Effector memory CD8-positive, alpha-beta T cell (primary cell): ENCODE results near the gene ADAM23.

ENCODE experiments used
- ATAC-seq: fragments of 150-1000 bp; cut with Tn5 transposase; replicated peaks from 2 replicates; pipeline ENCODE4 v1.10.0; 2021; ENCODE audit warnings: mild to moderate bottlenecking, moderate library complexity
- DNase-seq, 3 experiments: peaks; one replicate each; pipeline ENCODE4 v3.0.0; 2021
- H3K27ac Mint-ChIP-seq, 2 donors: one replicate each; pipeline ENCODE4 v1.8.0; 2022; ENCODE audit warnings: mild to moderate bottlenecking in 2 of 2, mixed read lengths in 2 of 2, moderate library complexity in 2 of 2
- H3K27me3 Mint-ChIP-seq, 2 donors: one replicate each; pipeline ENCODE4 v1.8.0; 2022; ENCODE audit warnings: mixed read lengths in 2 of 2
- H3K36me3 Mint-ChIP-seq: one replicate; pipeline ENCODE4 v1.8.0; 2022; ENCODE audit warnings: mild to moderate bottlenecking, moderate library complexity, mixed read lengths; ENCODE audit not compliant: insufficient read depth
- H3K4me1 Mint-ChIP-seq, 2 donors: one replicate each; pipeline ENCODE4 v1.8.0; 2022; ENCODE audit warnings: low read depth in 2 of 2, mixed read lengths in 2 of 2
- H3K4me3 Mint-ChIP-seq, 2 donors: one replicate each; pipeline ENCODE4 v1.8.0; 2022; ENCODE audit warnings: mild to moderate bottlenecking in 2 of 2, mixed read lengths in 2 of 2, moderate library complexity in 2 of 2
- H3K9me3 Mint-ChIP-seq, 2 donors: one replicate each; pipeline ENCODE4 v1.8.0; 2022; ENCODE audit warnings: mixed read lengths in 2 of 2

ADAM23 gene

GRCh38 chr2:206456078-206456754 lies 12.9 kb downstream of the ADAM23 start:
- DNase-seq = no peak
- H3K9me3 Mint-ChIP-seq = no peaks in the 10 kb centered on the region
- no peaks in the 10 kb centered on the region for H3K4me1 Mint-ChIP-seq
- ATAC-seq = no peak
- H3K4me3 Mint-ChIP-seq = no peak overlapping the region
- no peak overlapping the region for H3K27ac Mint-ChIP-seq
- H3K27me3 Mint-ChIP-seq = peaks cover 7 to 8% of the 10 kb centered on the region in 2 donors
- H3K36me3 Mint-ChIP-seq = no peaks in the 10 kb centered on the region

GRCh38 chr2:206457188-206457634 lies 13.9 kb downstream of the ADAM23 start:
- no peak for ATAC-seq
- H3K36me3 Mint-ChIP-seq = no peaks in the 10 kb centered on the region
- no peak overlapping the region for H3K4me3 Mint-ChIP-seq
- H3K4me1 Mint-ChIP-seq = no peaks in the 10 kb centered on the region
- H3K9me3 Mint-ChIP-seq = peaks cover 0 to 1% of the 10 kb centered on the region in 2 donors
- DNase-seq = no peak
- peaks cover 8 to 14% of the 10 kb centered on the region in 2 donors for H3K27me3 Mint-ChIP-seq
- no peak overlapping the region for H3K27ac Mint-ChIP-seq

- Mint-ChIP-seq H3K4me3 (no peak overlapping the region), H3K27me3 (peaks cover 13 to 16% of the 10 kb centered on the region in 2 donors), H3K4me1 (no peaks in the 10 kb centered on the region), H3K27ac (no peak overlapping the region), H3K36me3 (no peaks in the 10 kb centered on the region), H3K9me3 (peaks cover 1 to 8% of the 10 kb centered on the region in 2 donors)
- no peak for DNase-seq
- ATAC-seq = no peak
Observed at GRCh38 chr2:206462240-206462854, 19.0 kb downstream of the ADAM23 start.

GRCh38 chr2:206463685-206464084 lies 20.4 kb downstream of the ADAM23 start:
- Mint-ChIP-seq H3K4me3 (no peak overlapping the region), H3K27me3 (peaks cover 13 to 22% of the 10 kb centered on the region in 2 donors), H3K36me3 (no peaks in the 10 kb centered on the region), H3K4me1 (no peaks in the 10 kb centered on the region), H3K9me3 (peaks cover 7 to 8% of the 10 kb centered on the region in 2 donors), H3K27ac (no peak overlapping the region)
- ATAC-seq = no peak
- DNase-seq = no peak

GRCh38 chr2:206464597-206464996 lies 21.3 kb downstream of the ADAM23 start:
- DNase-seq (no peak), ATAC-seq (no peak)
- no peak overlapping the region for H3K4me3 Mint-ChIP-seq
- H3K27ac Mint-ChIP-seq = no peak overlapping the region
- H3K27me3 Mint-ChIP-seq = peaks cover 13 to 22% of the 10 kb centered on the region in 2 donors
- H3K9me3 Mint-ChIP-seq = peaks cover 7 to 8% of the 10 kb centered on the region in 2 donors
- no peaks in the 10 kb centered on the region for H3K36me3 Mint-ChIP-seq
- no peaks in the 10 kb centered on the region for H3K4me1 Mint-ChIP-seq

GRCh38 chr2:206471524-206472062 lies 28.3 kb downstream of the ADAM23 start:
- peaks cover 0 to 6% of the 10 kb centered on the region in 2 donors for H3K27me3 Mint-ChIP-seq
- no peak overlapping the region for H3K4me3 Mint-ChIP-seq
- no peaks in the 10 kb centered on the region for H3K36me3 Mint-ChIP-seq
- H3K4me1 Mint-ChIP-seq = no peaks in the 10 kb centered on the region
- ATAC-seq (no peak), DNase-seq (no peak)
- H3K27ac Mint-ChIP-seq = no peak overlapping the region
- peaks cover 0 to 6% of the 10 kb centered on the region in 2 donors for H3K9me3 Mint-ChIP-seq

- Mint-ChIP-seq H3K9me3 (peaks cover 0 to 6% of the 10 kb centered on the region in 2 donors), H3K27me3 (peaks cover 0 to 6% of the 10 kb centered on the region in 2 donors), H3K4me3 (no peak overlapping the region), H3K27ac (no peak overlapping the region), H3K4me1 (no peaks in the 10 kb centered on the region), H3K36me3 (no peaks in the 10 kb centered on the region)
- DNase-seq = no peak
- no peak for ATAC-seq
Observed at GRCh38 chr2:206472094-206472493, 28.8 kb downstream of the ADAM23 start.

- ATAC-seq = no peak
Observed at GRCh38 chr2:206474099-206474498, 30.8 kb downstream of the ADAM23 start.

GRCh38 chr2:206477296-206477695 lies 34.0 kb downstream of the ADAM23 start:
- no peak for DNase-seq
- peaks cover 5 to 9% of the 10 kb centered on the region in 2 donors for H3K27me3 Mint-ChIP-seq
- H3K4me1 Mint-ChIP-seq = no peaks in the 10 kb centered on the region
- no peak overlapping the region for H3K27ac Mint-ChIP-seq
- no peak overlapping the region for H3K4me3 Mint-ChIP-seq
- H3K36me3 Mint-ChIP-seq = no peaks in the 10 kb centered on the region
- no peak for ATAC-seq
- H3K9me3 Mint-ChIP-seq = no peaks in the 10 kb centered on the region

More at GRCh38 chr2:206474099-206474498, 30.8 kb downstream of the ADAM23 start:
- H3K9me3 Mint-ChIP-seq = no peaks in the 10 kb centered on the region
- no peaks in the 10 kb centered on the region for H3K4me1 Mint-ChIP-seq
- H3K27ac Mint-ChIP-seq = no peak overlapping the region
- no peaks in the 10 kb centered on the region for H3K36me3 Mint-ChIP-seq
- DNase-seq = no peak
- no peaks in the 10 kb centered on the region for H3K27me3 Mint-ChIP-seq
- no peak overlapping the region for H3K4me3 Mint-ChIP-seq

- H3K4me1 Mint-ChIP-seq = no peaks in the 10 kb centered on the region
Observed at GRCh38 chr2:206478340-206478739, 35.0 kb downstream of the ADAM23 start.

GRCh38 chr2:206480161-206480560 lies 36.8 kb downstream of the ADAM23 start:
- ATAC-seq (no peak), DNase-seq (no peak)
- no peak overlapping the region for H3K4me3 Mint-ChIP-seq
- no peaks in the 10 kb centered on the region for H3K4me1 Mint-ChIP-seq
- H3K27me3 Mint-ChIP-seq = peaks cover 9 to 12% of the 10 kb centered on the region in 2 donors
- H3K36me3 Mint-ChIP-seq = no peaks in the 10 kb centered on the region
- peaks cover 2 to 4% of the 10 kb centered on the region in 2 donors for H3K9me3 Mint-ChIP-seq
- H3K27ac Mint-ChIP-seq = no peak overlapping the region

More at GRCh38 chr2:206478340-206478739, 35.0 kb downstream of the ADAM23 start:
- H3K36me3 Mint-ChIP-seq = no peaks in the 10 kb centered on the region
- no peak for DNase-seq
- no peak overlapping the region for H3K4me3 Mint-ChIP-seq
- no peak for ATAC-seq
- no peaks in the 10 kb centered on the region for H3K9me3 Mint-ChIP-seq
- H3K27me3 Mint-ChIP-seq = peaks cover 5 to 9% of the 10 kb centered on the region in 2 donors
- no peak overlapping the region for H3K27ac Mint-ChIP-seq

- ATAC-seq = no peak
- Mint-ChIP-seq H3K9me3 (peaks cover 3 to 8% of the 10 kb centered on the region in 2 donors), H3K36me3 (no peaks in the 10 kb centered on the region), H3K27me3 (peaks cover 14 to 17% of the 10 kb centered on the region in 2 donors), H3K4me1 (no peaks in the 10 kb centered on the region), H3K4me3 (no peak overlapping the region), H3K27ac (no peak overlapping the region)
- DNase-seq = no peak
Observed at GRCh38 chr2:206480620-206481019, 37.3 kb downstream of the ADAM23 start.

GRCh38 chr2:206481056-206481455 lies 37.7 kb downstream of the ADAM23 start:
- H3K4me3 Mint-ChIP-seq = no peak overlapping the region
- H3K9me3 Mint-ChIP-seq = peaks cover 3 to 8% of the 10 kb centered on the region in 2 donors
- no peaks in the 10 kb centered on the region for H3K4me1 Mint-ChIP-seq
- peaks cover 15 to 21% of the 10 kb centered on the region in 2 donors for H3K27me3 Mint-ChIP-seq
- H3K36me3 Mint-ChIP-seq = no peaks in the 10 kb centered on the region
- DNase-seq (no peak), ATAC-seq (no peak)
- no peak overlapping the region for H3K27ac Mint-ChIP-seq

GRCh38 chr2:206482123-206482522 lies 38.8 kb downstream of the ADAM23 start:
- Mint-ChIP-seq H3K4me1 (no peaks in the 10 kb centered on the region), H3K4me3 (no peak overlapping the region), H3K27ac (no peak overlapping the region), H3K36me3 (no peaks in the 10 kb centered on the region), H3K27me3 (peaks cover 21 to 22% of the 10 kb centered on the region in 2 donors), H3K9me3 (peaks cover 3 to 8% of the 10 kb centered on the region in 2 donors)
- ATAC-seq (no peak), DNase-seq (no peak)
